NCI-H226 (cell line): ENCODE results near the gene TSPAN18.

Source experiments
- DNase-seq: peaks from one replicate; pipeline ENCODE4 v3.0.0-alpha.2; 2015

The TSPAN18 gene

GRCh38 chr11:44829838-44830237 is 103.1 kb downstream of the TSPAN18 start:
- no peak for DNase-seq

- DNase-seq, result no peak
Measured at GRCh38 chr11:44831605-44832394, 105.0 kb downstream of the TSPAN18 start.

- no peak for DNase-seq
Measured at GRCh38 chr11:44832452-44832851, 105.7 kb downstream of the TSPAN18 start.

DNA sequence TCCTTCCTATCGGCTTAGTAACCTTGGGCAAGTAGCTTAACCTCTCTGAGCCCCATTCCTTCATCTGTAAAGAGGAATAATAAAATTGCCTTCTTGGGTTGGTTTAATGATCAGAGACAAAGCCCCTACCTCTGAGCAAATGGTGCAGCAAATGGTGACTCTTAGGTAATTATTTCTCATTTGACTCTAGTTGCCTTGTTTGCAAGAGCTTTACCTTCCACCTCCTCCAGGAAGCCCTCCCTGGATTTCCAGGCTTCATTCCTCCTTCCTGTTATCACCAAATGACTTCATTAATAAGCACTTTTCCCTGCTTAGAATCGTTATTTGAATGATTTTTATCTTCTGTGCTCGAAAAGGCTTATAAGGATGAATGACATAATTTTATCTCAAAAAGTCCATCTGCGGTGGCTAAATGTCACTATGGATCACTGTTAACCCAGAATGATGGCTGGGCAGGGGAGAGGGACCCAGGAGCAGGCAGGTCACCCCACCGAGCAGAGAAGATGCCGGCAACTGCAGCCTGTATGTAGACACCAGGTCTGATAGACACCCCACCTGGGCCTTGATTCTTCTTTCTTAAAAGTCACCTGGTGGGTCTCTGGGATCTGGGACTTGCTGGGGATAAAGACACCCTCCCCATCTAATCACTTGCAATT is 106.6 kb downstream of the TSPAN18 start:
- no peak for DNase-seq

- no peak for DNase-seq
Measured at GRCh38 chr11:44833877-44834452, 107.2 kb downstream of the TSPAN18 start.

GRCh38 chr11:44834846-44835245 is 108.1 kb downstream of the TSPAN18 start:
- DNase-seq, result no peak

GRCh38 chr11:44835296-44835695 is 108.5 kb downstream of the TSPAN18 start:
- no peak for DNase-seq

GRCh38 chr11:44835938-44836337 is 109.2 kb downstream of the TSPAN18 start:
- DNase-seq, result no peak

GRCh38 chr11:44837661-44838060 is 110.9 kb downstream of the TSPAN18 start:
- no peak for DNase-seq

GRCh38 chr11:44839458-44840084 is 112.8 kb downstream of the TSPAN18 start:
- DNase-seq, result no peak

GRCh38 chr11:44840085-44840478 is 113.3 kb downstream of the TSPAN18 start:
- no peak for DNase-seq

GRCh38 chr11:44840521-44841251 is 113.9 kb downstream of the TSPAN18 start:
- no peak for DNase-seq

DNA sequence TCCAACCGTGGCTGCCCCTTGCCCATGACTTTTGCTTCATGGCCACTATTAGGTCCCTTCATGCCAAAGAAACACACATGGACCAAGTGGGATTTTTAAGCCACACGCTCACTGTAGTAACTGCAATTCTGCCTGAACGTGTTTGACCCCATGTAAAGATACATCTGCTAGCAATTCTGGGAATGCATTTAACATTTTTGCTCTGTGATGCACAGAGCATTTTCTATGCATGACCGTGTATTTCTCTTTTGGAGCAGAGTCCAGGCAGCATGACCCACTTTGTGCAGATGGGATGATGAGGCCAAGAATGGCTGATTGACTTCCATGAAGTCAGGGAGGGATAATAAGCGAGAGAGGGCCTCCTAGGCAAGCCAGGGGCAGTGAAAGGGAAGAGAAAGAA is 115.5 kb downstream of the TSPAN18 start:
- peak; percentile 60 for DNase-seq

DNA sequence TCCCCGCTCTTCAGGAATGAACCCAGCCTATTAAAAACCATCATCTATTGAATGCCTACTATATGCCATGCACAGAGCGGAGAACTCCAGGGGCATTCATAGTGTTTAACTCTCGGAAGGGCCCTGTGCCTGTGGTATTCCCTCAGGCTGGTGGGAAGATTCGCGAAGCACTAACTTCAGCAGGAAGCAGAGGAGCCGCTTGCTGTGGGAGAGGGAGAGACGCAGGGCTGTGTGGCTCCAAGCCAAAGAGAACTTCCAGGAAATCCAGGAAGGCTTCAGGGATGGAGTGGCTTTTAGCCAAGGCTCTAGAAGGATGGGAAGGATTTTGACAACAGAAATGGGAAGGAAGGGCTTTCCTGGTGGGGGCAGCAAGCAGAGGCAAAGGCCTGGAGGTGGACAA is 120.1 kb downstream of the TSPAN18 start:
- no peak for DNase-seq

DNA sequence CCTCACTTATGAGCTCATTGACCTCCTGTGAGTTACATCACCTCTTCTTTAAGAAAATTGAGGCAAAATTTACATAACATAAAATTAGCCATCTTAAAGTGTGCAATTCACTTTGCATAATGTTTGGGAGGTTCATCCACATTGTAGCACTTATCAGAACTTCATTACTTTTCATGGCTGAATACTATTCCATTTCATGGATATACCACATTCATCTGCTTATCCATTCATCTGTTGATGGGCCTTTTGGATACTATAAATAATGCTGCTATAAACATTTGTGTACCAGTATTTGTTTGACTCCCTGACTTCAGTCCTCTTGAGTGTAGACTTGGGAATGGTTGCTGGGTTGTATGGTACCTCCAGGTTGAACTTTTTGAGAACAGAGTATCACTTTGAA is 120.6 kb downstream of the TSPAN18 start:
- DNase-seq, result no peak

- DNase-seq, result no peak
Measured at GRCh38 chr11:44848203-44848962, 121.6 kb downstream of the TSPAN18 start.

- DNase-seq, result no peak
Measured at GRCh38 chr11:44848963-44849350, 122.2 kb downstream of the TSPAN18 start.

DNA sequence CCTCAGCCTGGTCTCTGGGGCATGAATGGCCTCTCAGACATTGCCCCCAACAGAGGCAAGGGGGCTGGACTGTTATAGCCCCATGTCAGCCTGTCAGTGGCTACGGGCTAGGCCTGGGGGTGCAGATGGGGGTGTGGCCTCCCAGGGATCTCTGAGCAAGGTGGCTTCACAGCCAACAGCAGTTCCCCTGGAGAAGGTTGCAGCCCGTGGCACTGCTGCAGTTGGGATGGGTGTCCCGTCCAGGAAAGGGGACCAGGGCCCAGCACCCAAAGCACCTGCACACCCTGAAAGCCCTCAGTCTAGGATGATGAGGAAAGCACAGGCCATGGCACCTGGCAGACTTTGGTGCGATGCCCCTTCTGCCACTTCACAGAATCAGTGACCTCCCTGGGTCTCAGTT is 122.7 kb downstream of the TSPAN18 start:
- DNase-seq, result no peak

- no peak for DNase-seq
Measured at GRCh38 chr11:44849922-44850321, 123.2 kb downstream of the TSPAN18 start.

GRCh38 chr11:44851496-44851895 is 124.7 kb downstream of the TSPAN18 start:
- no peak for DNase-seq

DNA sequence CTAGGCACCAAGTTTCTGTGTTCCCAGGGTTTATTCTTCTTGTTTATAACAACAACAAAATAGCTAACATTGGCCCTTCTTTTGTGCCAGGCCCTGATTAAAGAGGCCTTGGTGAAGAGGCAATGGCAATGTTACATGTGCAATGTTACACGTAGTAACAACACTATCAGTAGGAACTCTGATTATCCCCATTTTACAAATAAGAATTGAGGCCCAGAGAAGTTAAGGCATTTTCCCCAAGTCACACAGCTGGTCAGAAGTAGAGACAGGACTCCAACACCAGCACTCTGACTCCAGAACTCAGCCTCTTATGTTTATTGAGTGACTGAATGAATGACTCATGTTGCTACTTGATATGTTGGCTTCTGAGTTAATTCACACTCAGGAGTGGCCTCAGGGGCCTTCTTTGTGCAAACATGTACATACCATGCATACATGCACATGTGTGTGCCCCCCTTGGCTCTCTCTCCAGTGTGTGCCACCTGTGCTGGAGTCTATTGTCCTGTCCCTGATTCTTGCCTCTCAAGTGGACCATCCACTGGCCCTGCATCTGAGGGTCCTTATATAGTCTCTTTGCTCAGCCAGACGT is 125.5 kb downstream of the TSPAN18 start:
- peak; percentile 16 for DNase-seq

GRCh38 chr11:44852952-44853351 is 126.2 kb downstream of the TSPAN18 start:
- no peak for DNase-seq
